Germinal center (tissue), 1 donor: ENCODE measurements around the gene RASSF9.

Experiments
- DNase-seq: peaks from one replicate; pipeline ENCODE4 v3.0.0; 2012; ENCODE audit warnings: mixed read lengths, low spot score

Gene RASSF9

GRCh38 chr12:85836197-85837090 lies at the start of gene RASSF9:
Gene RASSF9 (minus strand): TSS chr12:85836409. CDS start chr12:85836201, 208 bp downstream.
- DNase-seq: no peak

- no peak for DNase-seq
Observed at GRCh38 chr12:85883763-85884162, 47.6 kb upstream of the RASSF9 start.

GRCh38 chr12:85877459-85877858 lies 41.2 kb upstream of the RASSF9 start:
- DNase-seq: no peak

GRCh38 chr12:85874031-85874461 lies 37.8 kb upstream of the RASSF9 start, which contains the start of gene NTS:
Gene NTS (plus strand): TSS chr12:85874295. CDS start chr12:85874404, 109 bp downstream.
- no peak for DNase-seq

- peak; percentile 3 for DNase-seq
Observed at GRCh38 chr12:85872497-85873091, 36.4 kb upstream of the RASSF9 start.

- DNase-seq: peak; percentile 18
Observed at GRCh38 chr12:85866986-85867776, 31.0 kb upstream of the RASSF9 start.

- DNase-seq: no peak
Observed at GRCh38 chr12:85865890-85866289, 29.7 kb upstream of the RASSF9 start.

- DNase-seq: no peak
Observed at GRCh38 chr12:85856966-85857365, 20.8 kb upstream of the RASSF9 start.

- no peak for DNase-seq
Observed at GRCh38 chr12:85855305-85855704, 19.1 kb upstream of the RASSF9 start.

- no peak for DNase-seq
Observed at GRCh38 chr12:85849344-85849743, 13.1 kb upstream of the RASSF9 start.

- DNase-seq: no peak
Observed at GRCh38 chr12:85843606-85844310, 7.5 kb upstream of the RASSF9 start.

- no peak for DNase-seq
Observed at GRCh38 chr12:85835426-85836196, 598 bp downstream of the RASSF9 start.

- DNase-seq: no peak
Observed at GRCh38 chr12:85834378-85834777, 1.8 kb downstream of the RASSF9 start.

GRCh38 chr12:85833579-85833978 lies 2.6 kb downstream of the RASSF9 start:
- no peak for DNase-seq

- no peak for DNase-seq
Observed at GRCh38 chr12:85831327-85831990, 4.8 kb downstream of the RASSF9 start.

GRCh38 chr12:85829391-85829790 lies 6.8 kb downstream of the RASSF9 start:
- DNase-seq: no peak

- no peak for DNase-seq
Observed at GRCh38 chr12:85828576-85828975, 7.6 kb downstream of the RASSF9 start.

- DNase-seq: no peak
Observed at GRCh38 chr12:85825746-85826145, 10.5 kb downstream of the RASSF9 start.

- no peak for DNase-seq
Observed at GRCh38 chr12:85823436-85824180, 12.6 kb downstream of the RASSF9 start.

- no peak for DNase-seq
Observed at GRCh38 chr12:85821759-85822158, 14.4 kb downstream of the RASSF9 start.
